Stimulated activated CD8-positive, alpha-beta memory T cell treated with anti-CD3 and anti-CD28 coated beads, Interleukin-2, amount 100 ng/mL, for 48 hours (primary cell): ENCODE results near the gene PEA15.

Source experiments
- DNase-seq, 2 donors: peaks; one replicate each; pipeline ENCODE4 v3.0.0-alpha.2; 2020; ENCODE audit warnings: low read depth in 2 of 2

PEA15 gene

DNA sequence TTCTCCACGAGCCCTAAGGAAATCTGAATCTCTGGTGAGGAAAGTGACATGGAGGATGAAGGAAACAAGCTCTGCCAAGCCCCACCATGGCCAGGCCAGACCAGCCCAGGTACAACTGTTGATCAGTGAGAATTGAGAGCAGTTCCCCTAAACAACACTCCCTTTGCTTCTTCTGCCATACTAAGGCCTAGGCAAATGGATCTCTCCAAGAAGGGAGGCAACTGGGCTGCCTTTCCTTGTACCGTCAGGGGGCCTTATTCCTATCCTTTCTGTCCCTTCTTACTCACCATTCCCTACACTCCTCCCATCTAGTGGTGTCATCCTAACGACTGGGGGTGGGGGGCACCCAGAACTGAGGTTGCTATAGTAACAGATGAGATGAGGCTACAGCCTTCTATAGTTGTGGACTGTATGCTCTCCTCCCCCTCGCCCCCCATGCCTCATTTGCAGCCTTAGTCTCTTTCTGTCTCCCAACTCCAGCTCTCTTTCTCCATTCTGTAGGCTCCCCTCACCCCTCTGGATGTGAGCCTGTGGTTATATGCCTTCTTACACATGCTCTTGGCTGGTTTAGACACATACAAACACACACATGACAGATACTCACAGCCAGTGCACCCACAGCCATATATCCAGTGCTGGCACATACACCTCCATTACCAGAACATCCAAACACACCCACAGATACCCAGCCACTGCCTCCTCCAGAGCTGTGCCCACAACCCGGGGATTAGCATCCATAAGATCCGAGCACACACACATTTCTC lies 3.6 kb downstream of the PEA15 start:
- DNase-seq = no peak

DNA sequence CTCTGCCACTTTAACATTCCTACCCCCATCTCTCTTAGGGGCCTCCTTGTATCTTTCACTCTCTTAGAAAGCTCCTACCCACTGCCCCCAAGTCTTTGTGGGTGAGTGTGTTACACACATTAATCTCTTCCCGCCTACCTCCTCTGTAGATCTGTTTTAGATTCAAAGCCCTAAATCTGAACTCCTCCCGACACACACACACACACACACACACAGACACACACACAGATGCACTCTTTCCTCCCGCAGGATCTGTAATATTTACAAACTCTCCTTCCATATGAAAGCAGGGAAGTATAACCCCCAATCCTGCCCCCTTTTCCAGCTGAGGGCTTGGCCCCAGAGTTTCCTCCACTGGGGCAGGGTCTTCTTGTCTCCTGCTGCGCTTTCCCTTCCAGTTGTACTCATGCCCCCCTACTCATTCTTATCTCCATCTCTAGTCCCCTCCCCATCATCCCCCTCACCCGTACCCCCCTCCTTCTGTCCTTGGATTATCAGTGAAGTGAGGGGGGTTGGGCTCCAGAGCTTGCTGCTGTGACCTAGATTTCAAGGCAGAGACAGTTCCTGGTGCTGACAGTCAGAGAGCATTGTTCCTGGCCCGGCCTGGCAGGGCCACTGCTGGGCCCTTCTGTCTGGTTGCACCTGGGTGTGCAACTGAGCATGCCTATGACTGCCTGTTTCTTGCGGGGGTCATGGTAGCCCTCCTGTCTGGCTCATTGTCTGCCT lies 4.3 kb downstream of the PEA15 start:
- no peak for DNase-seq

DNA sequence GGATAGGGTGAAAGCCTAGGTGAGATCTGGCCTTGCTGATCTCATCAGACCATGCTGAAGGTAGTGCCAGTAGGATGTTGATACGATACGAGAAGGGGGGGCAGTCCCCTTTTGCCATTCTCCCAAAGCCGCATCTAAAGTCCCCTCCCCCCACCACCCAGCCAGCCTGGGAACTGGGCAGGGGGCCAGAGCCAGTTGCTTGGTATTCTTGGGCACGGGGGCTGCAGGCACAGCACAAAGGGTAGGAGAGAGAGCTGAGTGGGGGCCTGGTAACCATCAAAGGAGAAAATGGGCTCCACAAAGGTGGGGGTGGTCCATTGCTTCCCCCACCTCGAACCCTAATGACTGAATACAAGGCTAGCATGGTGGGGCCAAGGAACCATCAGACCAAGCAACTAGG lies 5.4 kb downstream of the PEA15 start:
- DNase-seq = no peak

DNA sequence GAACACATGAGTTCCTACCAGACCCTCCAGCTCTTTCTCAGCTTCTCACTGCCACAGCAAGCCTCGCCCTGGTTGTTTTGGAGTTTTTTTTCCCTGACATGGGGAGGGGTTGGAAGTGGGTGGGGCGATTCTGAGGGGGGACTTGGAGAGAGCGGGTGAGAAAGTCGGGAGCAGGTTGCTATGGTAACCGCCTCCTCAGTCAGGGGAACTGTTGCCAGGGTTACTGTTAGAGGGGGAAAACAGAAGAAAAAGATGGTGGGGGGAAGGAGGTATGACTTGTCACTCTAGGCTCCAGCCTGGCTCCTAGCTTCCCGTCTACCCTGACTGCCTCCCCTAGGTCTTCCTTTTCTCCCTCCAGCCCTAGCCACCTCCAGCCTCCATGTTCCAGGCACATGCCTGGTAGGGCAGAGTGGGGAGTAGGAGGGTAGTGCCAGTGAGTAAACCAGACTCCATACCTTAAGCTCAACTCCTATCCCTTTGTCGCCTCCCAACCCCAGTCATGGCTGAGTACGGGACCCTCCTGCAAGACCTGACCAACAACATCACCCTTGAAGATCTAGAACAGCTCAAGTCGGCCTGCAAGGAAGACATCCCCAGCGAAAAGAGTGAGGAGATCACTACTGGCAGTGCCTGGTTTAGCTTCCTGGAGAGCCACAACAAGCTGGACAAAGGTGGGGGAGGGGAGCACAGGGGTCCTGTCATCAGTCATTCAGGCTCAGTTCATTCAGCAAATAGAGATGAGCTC lies 6.0 kb downstream of the PEA15 start:
- no peak for DNase-seq

DNA sequence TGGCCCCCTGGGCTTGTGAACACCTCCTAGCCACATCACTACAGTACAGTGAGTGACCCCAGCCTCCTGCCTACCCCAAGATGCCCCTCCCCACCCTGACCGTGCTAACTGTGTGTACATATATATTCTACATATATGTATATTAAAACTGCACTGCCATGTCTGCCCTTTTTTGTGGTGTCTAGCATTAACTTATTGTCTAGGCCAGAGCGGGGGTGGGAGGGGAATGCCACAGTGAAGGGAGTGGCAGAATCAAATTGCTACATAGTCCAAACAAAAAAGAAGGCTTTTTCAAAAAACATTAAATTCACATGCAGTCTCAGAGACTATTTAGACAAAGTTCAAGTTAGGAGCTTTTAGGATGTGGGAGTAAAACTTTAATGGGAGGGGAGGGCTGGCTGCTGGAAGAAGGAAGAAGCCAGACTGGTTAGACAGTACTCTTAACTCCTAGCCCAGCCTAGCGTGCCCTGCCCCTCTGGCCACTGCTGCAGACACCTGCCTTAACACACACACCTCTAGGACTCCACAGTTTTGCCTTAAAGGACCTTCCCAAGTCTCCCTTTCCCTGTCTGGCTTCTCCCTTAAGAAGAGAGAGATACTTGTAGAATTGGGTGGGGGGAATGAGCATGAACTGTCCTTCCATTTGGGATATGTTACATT lies 9.4 kb downstream of the PEA15 start:
- no peak for DNase-seq

DNA sequence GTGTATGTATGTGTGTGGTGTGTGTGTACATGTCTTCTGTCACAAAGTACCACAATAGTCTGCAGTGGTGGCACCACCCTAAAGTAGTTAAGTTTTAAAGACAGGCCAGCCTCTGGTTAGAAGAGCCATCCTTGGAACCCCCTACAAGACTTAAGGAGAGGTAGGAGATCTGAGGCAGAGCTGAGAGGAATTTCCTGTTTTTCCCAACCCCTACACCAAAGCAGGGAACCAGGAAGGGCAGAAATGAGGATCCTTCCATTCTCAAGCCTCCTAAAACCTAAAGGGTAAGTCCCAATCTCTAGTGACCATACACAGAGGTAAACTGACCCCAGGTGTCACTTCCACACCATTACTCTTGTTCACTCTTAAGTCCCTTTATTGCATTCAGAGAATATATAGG lies 11.1 kb downstream of the PEA15 start:
- DNase-seq = no peak

DNA sequence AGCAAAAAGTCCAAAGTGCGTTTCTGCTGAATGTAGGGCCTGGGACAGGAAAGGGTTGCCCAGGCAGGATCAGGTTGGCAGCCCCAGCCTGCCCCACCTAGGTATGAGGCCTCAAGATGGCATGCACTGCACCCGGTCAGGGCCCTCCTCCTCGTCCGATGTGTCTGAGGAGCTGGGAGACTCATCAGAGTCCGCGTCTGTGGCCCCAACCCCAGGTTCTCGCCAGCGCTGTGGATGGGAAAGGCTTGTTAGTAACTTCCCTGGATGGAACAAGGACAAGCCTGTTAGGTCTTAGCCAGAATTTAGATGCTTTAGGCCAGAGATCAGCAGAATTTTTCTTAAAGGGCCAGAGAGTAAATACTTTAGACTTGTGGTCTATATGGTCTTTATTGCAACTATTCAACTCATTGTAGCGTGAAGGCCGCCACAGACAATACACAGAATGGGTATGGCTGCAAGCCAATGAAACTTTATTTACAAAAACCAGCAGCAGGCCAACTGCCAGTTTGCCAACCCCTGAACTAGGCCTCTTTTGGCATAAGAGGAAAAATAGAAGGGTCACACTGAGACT lies 12.4 kb downstream of the PEA15 start:
- DNase-seq = no peak

DNA sequence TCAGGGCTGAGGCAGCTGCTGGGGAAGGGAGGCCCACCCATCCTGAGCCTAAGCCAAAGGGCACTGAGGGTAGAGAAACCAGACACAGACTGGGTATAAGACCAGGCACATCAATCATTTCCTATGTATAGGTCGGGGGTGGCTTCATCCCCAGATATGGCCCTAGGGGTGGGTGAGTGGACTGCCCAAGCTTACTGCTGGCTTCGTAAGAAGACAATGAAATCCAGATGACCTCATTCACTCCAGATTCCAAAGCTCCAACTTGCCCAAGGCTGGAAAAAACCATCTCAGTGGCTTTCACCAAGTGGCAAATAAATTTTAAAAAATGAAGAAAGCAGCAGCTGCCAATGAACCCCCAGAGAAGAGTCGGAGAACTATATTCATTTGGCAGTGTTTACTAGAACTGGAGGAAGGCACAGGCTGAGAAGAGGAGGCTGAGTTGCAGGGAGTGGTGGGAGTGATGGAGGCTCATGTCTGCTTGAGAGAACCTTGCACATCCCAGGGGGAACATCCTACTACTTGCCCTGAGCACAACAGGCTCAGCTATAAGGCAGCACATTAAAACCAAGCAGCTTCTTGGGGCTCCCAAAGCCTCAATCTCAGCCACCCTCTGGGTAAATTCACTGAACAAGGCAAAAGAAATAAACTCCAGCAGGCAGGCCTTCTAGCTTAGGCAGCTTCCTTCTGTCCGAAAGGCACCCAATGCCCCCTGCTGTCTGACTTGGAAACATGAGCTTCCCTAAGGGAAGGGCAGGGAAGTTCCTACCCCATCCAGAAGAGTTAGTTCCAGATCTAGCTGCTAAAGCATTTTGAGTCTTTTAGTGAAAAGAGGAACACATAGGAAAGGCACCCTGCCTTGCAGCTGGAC lies 14.1 kb downstream of the PEA15 start:
- DNase-seq = no peak

DNA sequence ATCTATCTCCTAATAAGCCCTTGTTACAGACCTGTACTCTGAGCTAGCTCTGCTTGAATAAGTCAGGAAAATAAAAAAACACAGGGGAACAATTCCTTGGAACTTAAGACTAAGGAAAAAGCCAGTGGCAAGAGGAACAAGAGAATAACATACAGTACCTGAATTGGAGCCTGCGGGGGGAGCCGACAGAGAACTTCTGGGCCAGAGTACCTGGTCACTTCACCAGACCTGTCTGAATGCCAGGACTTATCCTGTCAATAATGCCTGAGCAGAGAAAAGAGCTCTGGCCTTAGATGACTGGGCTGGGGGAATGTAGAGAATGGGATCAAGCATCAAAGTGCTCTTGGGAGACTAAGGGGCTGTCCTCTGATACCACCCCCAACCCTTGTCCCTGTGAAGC lies 15.1 kb downstream of the PEA15 start:
- DNase-seq = no peak

DNA sequence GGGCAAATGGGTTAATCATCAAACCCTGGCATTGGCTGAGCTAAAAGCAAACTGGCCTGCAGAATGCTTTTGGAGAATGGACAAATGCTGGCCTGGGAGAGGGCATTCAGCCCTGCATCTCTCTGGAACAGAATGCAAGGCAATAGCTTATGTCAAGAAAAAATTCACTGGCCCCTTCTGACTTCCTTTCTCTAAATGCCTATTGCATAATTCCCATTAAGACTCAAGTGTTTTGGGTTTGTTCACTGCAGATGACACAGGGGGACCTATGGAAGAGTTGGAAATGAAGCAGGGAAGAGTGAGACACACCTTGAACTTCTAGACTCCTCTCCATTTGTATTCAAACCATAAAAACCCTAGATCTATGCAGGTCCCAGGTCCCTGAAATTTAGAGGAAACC lies 15.9 kb downstream of the PEA15 start:
- DNase-seq = no peak

DNA sequence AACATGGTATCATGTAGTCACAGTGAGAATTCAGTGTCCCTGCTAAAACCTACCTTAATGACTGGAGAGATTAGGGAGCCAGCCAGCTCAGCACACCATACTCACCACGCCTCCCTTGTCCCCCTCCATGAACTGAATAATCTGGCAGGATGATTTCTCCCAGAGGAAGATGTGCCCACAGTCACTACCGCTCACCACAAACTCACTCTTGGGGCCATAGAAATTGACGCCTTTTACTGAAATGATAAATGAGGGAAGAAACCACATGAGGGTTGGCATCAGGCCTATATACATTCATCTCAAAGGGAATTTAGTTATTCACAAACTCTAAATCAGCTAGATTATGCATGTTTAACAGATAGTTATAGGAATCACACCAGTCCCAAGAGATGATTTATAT lies 17.4 kb downstream of the PEA15 start:
- no peak for DNase-seq

DNA sequence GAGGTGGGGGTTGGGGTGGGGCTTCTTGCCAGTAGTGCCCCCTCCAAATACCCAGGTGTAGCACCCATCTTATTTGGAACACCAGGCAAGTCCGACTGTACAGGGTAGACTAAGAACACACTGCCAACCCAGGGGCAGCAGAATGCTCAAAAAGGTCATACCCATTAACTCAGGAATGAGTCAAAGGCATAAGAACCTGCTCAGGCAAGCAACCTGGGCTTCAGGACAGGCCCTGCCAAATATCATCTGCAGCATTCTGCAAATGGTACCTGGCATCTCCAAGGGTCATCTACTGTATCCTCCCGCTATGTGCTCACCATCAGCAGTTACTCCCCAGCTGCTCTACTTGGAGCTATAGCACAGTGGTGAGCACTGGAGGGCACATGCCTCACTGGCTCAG lies 19.4 kb downstream of the PEA15 start:
- DNase-seq = no peak

DNA sequence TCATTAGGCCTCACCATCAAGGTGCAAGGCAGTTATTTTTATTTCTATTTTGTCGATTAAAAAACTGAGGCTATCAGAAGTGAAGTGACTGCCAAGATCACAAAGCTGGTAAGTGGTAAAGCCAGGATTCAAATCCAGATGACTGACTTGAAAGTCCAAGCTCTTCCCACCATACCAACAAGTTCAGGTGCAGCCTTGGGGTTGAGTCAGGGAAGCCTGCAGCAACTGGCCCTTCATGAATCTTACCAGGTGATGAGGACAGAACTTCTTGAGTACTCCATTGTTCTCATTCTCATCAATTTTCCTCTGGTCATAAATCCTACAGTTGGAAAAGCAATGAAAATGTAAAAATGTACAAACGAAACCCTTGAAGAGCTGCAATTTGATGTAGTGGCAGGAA lies 20.2 kb downstream of the PEA15 start:
- no peak for DNase-seq

DNA sequence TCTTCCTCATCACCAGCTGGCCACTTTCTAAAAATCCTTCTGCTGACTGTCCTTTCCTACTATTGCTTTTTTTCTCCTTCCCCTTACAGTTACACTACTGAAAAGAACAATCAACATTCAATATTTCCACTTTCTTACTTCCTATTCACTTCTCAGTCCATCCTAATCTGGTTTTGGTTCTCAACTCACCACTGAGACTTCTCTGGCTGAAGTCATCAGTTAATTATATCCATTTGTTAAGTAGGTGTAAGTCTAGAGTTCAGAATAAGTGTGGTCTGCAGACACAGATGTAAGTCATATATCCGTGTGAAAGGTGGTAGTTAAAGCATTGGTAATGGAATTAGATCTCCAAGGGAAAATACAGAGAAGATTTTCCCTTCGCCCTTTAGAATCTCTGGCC lies 21.4 kb downstream of the PEA15 start:
- no peak for DNase-seq

DNA sequence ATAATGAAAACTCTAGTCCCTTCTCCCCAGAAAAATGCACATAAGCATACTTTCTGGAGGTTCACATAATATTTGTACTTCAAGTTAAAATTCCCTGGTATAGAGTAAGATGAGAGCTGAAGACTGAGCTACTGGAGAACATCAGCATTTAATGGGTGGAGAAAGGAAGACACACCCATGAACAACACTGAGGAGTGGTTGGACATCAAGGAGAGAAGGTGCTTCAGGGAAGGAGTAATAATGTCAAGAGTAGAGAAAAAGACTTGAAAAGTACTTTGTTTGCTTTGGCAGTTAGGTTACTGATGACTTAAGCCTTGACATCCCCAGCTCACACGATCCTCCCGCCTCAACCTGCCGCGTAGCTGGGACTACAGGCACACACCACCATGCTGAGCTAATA lies 21.9 kb downstream of the PEA15 start:
- no peak for DNase-seq

DNA sequence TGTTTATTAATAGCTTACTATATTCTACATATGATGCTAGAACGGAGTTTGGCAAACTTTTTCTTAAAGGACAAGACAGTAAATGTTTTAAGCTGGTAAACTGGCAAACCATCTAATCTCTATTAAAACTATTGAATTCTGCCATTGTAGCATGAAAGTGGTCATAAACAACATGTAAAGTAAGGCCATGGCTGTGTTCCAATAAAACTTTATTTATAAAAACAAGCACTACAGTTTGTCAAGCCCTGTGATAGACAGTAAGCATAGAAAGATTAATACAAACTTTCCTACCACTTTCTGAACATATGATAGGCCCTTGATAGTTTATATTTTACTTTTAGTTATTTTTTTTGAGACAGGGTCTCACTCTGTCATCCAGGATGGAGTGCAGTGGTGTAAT lies 22.4 kb downstream of the PEA15 start:
- no peak for DNase-seq

DNA sequence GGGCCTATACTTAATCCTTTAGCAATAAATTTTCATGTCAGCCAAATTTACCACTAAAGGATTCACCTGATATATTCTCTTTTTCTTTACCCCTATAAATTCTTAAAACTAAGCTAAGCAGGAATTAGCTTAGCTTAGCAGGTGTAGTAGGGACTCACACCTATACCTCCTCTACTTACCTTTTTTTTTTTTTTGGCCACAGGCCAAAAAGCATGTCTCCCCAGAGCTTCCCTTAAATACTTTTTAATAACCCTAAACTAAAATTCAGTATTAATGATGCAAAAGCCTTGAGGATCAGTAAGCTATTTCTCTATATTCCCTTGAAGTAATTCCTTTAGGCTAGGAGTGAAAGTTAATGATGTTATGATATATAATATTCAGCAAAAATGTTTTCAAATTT lies 23.2 kb downstream of the PEA15 start:
- no peak for DNase-seq

DNA sequence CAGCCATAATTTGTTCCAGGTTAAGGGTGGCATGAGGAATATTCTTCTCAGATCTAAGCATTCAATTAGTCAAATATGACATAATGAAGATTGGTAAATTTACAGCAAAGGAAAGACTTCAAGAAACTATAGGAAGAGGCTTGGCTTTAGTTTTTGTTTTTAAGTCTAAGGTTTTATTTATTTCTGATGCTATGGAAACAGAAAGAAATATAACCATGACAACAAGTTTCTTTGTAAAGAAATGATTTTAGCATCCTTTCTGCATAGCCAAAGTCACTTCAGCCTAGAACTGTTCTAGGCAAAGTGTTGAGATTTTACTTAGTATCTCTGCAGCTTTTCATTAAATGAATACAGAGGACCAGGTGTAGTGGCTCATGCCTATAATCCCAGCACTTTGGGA lies 27.7 kb downstream of the PEA15 start:
- DNase-seq = no peak

DNA sequence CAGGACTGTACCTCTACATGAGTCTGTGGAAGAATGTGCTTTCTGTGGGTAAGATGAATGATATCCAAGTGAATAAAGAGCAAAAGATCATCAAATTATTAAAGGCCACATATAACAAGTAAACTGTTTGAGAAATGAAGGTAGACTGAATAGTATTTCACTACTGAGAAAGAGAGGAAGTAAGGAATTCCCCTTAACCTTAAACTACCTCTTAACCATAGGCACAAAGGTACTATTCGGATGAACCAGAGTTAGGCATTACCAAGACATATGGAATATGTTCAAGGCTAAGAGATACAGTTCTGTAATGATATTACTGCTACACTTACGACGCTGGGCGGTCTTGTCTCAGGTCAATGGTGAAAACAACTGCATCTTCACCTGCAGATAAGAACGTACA lies 31.6 kb downstream of the PEA15 start:
- no peak for DNase-seq

DNA sequence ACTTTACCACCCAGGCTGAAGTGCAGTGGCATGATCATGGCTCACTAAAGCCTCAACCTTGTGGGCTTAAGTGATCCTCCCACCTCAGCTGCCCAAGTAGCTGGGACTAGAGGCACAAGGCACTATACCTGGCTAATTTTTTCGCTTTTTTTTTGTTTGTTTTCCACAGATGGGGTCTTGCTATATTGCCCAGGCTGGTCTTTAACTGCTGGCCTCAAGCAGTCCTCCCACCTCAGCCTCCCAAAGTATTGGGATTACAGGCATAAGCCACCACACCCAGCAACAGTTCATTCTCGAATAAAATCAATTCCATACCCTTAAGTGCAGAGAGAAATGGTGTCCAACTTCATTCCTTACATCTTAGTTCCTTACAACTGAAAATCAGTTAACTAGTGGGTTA lies 32.4 kb downstream of the PEA15 start:
- no peak for DNase-seq

DNA sequence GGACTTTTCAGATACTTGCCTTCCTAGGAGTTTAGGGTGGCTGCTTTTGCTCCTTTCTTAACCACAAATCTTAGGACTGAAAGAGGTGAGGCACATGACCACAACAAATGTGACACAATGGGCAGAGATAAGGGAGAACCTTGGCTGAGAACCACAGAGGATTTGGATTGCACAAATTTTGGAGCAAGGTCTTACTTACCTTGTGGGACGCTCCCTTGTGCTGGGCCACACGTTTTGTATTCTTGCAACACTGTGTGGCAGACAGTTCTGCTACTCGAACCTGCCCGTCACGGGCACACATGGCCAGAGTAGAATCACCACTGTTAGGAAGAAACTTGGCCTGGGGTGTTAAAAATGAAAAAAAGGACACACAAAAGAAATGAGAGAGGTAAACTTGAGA lies 33.2 kb downstream of the PEA15 start:
- no peak for DNase-seq
